Fibroblast of lung (primary cell): Measurements from ENCODE around the gene UBL3. TPM values are rescaled to one million over a fixed set of nuclear protein-coding genes. Genes with fewer than 3 reads are reported as not detected.

Experiments
- DNase-seq, 2 donors: peaks; one replicate each; pipeline versions ENCODE4 v3.0.0 to v3.0.0-alpha.2; 2010; ENCODE audit warnings: low read depth in 2 of 2
- H2AFZ ChIP-seq: 2 replicates; pipeline ENCODE4 v1.5.1; 2012; ENCODE audit warnings: low read length, control low read depth, inconsistent platforms
- H3K27ac ChIP-seq: 2 replicates; pipeline ENCODE4 v1.5.1; 2011; ENCODE audit warnings: low read length, control low read depth; ENCODE audit not compliant: insufficient read depth
- H3K27me3 ChIP-seq: 2 replicates; pipeline ENCODE4 v1.5.1; 2011; ENCODE audit warnings: mild to moderate bottlenecking, low read length; ENCODE audit not compliant: control insufficient read depth, insufficient read depth
- H3K36me3 ChIP-seq: 2 replicates; pipeline ENCODE4 v1.5.1; 2011; ENCODE audit warnings: low read length; ENCODE audit not compliant: control insufficient read depth, insufficient read depth
- H3K4me1 ChIP-seq: 2 replicates; pipeline ENCODE4 v1.5.1; 2011; ENCODE audit warnings: low read length; ENCODE audit not compliant: control insufficient read depth, insufficient read depth; ENCODE audit errors: extremely low read depth
- H3K4me2 ChIP-seq: 2 replicates; pipeline ENCODE4 v1.5.1; 2011; ENCODE audit warnings: low read length, control low read depth; ENCODE audit not compliant: insufficient read depth; ENCODE audit errors: extremely low read depth
- H3K4me3 ChIP-seq, 4 experiments: fragments of 200-600 bp in 1 of 4; sonication (generic) in 1 of 4; replicated peaks in 1 of 4; 2 replicates each; pipeline ENCODE4 v1.5.1; 2011 to 2016; ENCODE audit warnings: low read length in 4 of 4, low read depth in 3 of 4, mild to moderate bottlenecking in 3 of 4, control low read depth in 2 of 4, inconsistent platforms in 1 of 4, mixed read lengths in 1 of 4; ENCODE audit not compliant: insufficient read depth in 1 of 4; ENCODE audit errors: control extremely low read depth in 1 of 4
- H3K79me2 ChIP-seq: 2 replicates; pipeline ENCODE4 v1.5.1; 2012; ENCODE audit warnings: mild to moderate bottlenecking, low read length, inconsistent platforms; ENCODE audit not compliant: control insufficient read depth, insufficient read depth
- H3K9ac ChIP-seq: 2 replicates; pipeline ENCODE4 v1.5.1; 2011; ENCODE audit warnings: mild to moderate bottlenecking, low read length, control low read depth; ENCODE audit not compliant: insufficient read depth
- H3K9me3 ChIP-seq: 2 replicates; pipeline ENCODE4 v1.5.1; 2012; ENCODE audit warnings: low read depth, low read length; ENCODE audit not compliant: control insufficient read depth, insufficient read depth
- H4K20me1 ChIP-seq: 2 replicates; pipeline ENCODE4 v1.5.1; 2011; ENCODE audit warnings: low read length; ENCODE audit not compliant: control insufficient read depth, insufficient read depth; ENCODE audit errors: extremely low read depth
- EZH2 ChIP-seq: IDR thresholded peaks from 2 replicates; pipeline ENCODE4 v1.5.1; 2012; ENCODE audit warnings: low read length, control low read depth, mild to moderate bottlenecking; ENCODE audit errors: missing control alignments
- polyA plus RNA-seq, 2 donors: library from polyadenylated mRNA; depleted of rRNA in 1 of 2; stranded (reverse) in 1 of 2; unstranded in 1 of 2; fragments of >200 nt; gene quantifications; 2 replicates each; pipeline ENCODE4 v1.2.1, GENCODE V29; 2011 to 2012; ENCODE audit warnings: missing spikeins in 1 of 2
- total RNA-seq: library from RNA; depleted of rRNA; stranded (reverse); fragments of >200 nt; gene quantifications from 2 replicates; pipeline ENCODE4 v1.2.1, GENCODE V29; 2014
- TF ChIP-seq, protein P1 (sequence below), 2 donors: IDR thresholded peaks in 1 of 2; conservative IDR thresholded peaks in 1 of 2; 1 replicate in 1 of 2; 2 replicates in 1 of 2; pipeline ENCODE4 v1.5.1; 2011 to 2012; ENCODE audit warnings: low read length in 2 of 2, control low read depth in 1 of 2, inconsistent platforms in 1 of 2, low read depth in 1 of 2, mild to moderate bottlenecking in 1 of 2

The UBL3 gene
- total and polyA plus RNA-seq, 2 donors (not counting 1 experiment from before 2014, with no cell fraction given) = 10.7 to 18.3 TPM

DNA sequence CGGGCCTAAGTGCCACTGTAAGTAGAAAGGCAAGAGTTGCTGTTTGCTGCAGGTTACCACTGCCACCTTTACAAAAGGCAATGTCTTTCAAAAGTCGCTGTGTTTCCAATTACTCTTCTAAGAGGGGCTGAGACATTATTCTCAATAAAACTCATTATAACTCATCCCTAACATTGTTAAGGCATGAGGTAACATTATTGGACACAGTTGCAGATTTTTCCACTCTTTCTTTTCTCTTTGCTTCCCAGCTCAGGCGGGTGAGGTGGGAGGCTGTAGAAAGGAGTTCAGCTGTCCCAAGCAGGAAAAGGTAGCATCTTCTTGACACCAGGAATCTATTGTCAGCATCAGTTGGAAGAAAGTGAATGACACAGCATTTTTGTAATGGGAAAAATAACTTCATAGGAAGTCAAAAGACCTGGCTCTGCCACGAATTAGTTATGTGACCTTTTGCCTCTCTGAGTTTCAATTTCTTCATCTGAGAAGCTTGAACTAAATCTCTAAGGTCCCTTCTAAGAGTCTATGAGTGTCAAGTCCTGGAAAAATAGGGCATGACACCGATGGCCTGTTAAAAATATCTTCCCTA lies 2.1 kb upstream of the UBL3 start:
- Histone ChIP-seq H3K4me3 (no peak overlapping the region), H3K9me3 (no peaks in the 10 kb centered on the region), H3K79me2 (peaks cover 20% of the 10 kb centered on the region), H3K27me3 (no peaks in the 10 kb centered on the region), H3K4me2 (no peak overlapping the region), H2AFZ (no peak overlapping the region), H3K9ac (no peak overlapping the region), H3K27ac (no peak overlapping the region), H3K36me3 (no peaks in the 10 kb centered on the region), H3K4me1 (peaks cover 2% of the 10 kb centered on the region), H4K20me1 (no peaks in the 10 kb centered on the region)
- DNase-seq = peak in 1 of 2 donors; percentile 55
- no peak for TF ChIP-seq EZH2
- TF ChIP-seq, protein P1, sequence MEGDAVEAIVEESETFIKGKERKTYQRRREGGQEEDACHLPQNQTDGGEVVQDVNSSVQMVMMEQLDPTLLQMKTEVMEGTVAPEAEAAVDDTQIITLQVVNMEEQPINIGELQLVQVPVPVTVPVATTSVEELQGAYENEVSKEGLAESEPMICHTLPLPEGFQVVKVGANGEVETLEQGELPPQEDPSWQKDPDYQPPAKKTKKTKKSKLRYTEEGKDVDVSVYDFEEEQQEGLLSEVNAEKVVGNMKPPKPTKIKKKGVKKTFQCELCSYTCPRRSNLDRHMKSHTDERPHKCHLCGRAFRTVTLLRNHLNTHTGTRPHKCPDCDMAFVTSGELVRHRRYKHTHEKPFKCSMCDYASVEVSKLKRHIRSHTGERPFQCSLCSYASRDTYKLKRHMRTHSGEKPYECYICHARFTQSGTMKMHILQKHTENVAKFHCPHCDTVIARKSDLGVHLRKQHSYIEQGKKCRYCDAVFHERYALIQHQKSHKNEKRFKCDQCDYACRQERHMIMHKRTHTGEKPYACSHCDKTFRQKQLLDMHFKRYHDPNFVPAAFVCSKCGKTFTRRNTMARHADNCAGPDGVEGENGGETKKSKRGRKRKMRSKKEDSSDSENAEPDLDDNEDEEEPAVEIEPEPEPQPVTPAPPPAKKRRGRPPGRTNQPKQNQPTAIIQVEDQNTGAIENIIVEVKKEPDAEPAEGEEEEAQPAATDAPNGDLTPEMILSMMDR (conservative IDR thresholded peaks at IDR 0.05 in 1 of 2, IDR thresholded peaks at IDR 0.05 in 1 of 2; ENCODE audit: low read depth in 1 of 2, low read length in 2 of 2) = no peak

DNA sequence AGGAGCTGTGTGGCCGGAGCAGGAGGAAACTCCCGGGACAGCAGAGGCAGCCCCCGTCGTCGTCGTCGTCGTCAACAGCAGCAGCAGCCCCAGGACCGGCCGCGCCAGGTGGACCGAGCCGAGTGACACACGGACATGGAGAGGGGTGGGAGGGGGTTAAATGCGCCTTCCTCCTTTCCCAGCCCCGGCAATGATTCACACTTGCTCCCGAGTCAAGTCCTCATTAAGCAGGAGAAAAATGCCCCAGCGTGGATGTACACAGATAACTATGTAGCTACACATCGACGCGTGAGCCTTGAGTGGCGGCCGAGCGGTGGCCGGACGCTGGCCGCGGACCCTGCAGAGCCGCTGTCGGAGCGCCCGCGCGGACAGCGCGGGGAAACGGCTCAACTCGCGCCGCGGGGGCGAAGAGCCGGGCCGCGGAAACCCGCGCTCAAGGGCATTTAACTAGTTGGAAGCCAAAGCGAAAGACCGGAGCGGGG lies 645 bp downstream of the UBL3 start:
- H3K27ac ChIP-seq = peak overlapping the region; percentile 93
- H4K20me1 ChIP-seq = no peaks in the 10 kb centered on the region
- H3K4me2 ChIP-seq = peak overlapping the region; percentile 95
- peak; percentile 46 to 82 for DNase-seq
- TF ChIP-seq, protein P1 (conservative IDR thresholded peaks at IDR 0.05 in 1 of 2, IDR thresholded peaks at IDR 0.05 in 1 of 2; ENCODE audit: low read depth in 1 of 2, low read length in 2 of 2) = no peak
- no peak for TF ChIP-seq EZH2
- H3K9me3 ChIP-seq = no peaks in the 10 kb centered on the region
- peaks cover 5% of the 10 kb centered on the region for H3K4me1 ChIP-seq
- H3K4me3 ChIP-seq = peak overlapping the region; percentile 86 to 97 (median 90)
- H3K27me3 ChIP-seq = no peaks in the 10 kb centered on the region
- peak overlapping the region; percentile 94 for H3K9ac ChIP-seq
- H2AFZ ChIP-seq = peak overlapping the region; percentile 74
- H3K36me3 ChIP-seq = no peaks in the 10 kb centered on the region
- H3K79me2 ChIP-seq = peaks cover 43% of the 10 kb centered on the region

DNA sequence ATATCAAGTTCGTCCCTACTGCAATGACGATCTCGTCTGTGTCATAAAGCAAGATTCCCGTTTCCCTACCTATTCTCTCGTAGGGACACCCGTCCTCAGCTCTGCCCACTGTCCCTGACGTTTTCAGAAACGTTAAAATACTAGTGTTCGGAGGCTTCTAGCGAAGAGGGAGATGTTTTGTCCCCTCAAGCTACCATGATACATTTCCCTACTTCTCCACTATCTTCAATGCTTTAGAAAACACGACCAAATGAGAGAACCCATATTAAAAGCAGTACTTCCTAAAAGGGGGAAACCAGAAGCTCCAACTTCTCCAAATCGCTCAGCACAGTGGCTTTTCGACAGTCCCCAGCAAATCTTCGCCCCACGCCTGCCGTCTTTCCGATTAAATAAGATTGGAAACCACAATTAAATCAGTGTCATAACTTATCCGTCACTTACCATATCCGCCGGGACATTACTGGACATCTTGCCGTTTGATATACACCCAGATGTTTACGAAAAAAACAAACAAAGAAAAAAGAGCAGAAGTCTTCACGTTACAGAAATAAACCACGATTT lies 1.3 kb downstream of the UBL3 start:
- H3K9me3 ChIP-seq = no peaks in the 10 kb centered on the region
- H3K9ac ChIP-seq = peak overlapping the region; percentile 94
- H3K4me1 ChIP-seq = peaks cover 5% of the 10 kb centered on the region
- no peaks in the 10 kb centered on the region for H3K36me3 ChIP-seq
- TF ChIP-seq EZH2 = no peak
- TF ChIP-seq, protein P1 (conservative IDR thresholded peaks at IDR 0.05 in 1 of 2, IDR thresholded peaks at IDR 0.05 in 1 of 2; ENCODE audit: low read depth in 1 of 2, low read length in 2 of 2) = no peak
- no peaks in the 10 kb centered on the region for H4K20me1 ChIP-seq
- DNase-seq = peak; percentile 36 to 49
- H3K4me3 ChIP-seq = peak overlapping the region; percentile 86 to 97 (median 90)
- peaks cover 48% of the 10 kb centered on the region for H3K79me2 ChIP-seq
- peak overlapping the region; percentile 95 for H3K4me2 ChIP-seq
- no peaks in the 10 kb centered on the region for H3K27me3 ChIP-seq
- peak overlapping the region; percentile 93 for H3K27ac ChIP-seq
- H2AFZ ChIP-seq = peak overlapping the region; percentile 74
